CD4-positive, alpha-beta T cell (primary cell): ENCODE results near the gene CHST15. TPM values are rescaled to one million over a fixed set of nuclear protein-coding genes. Genes with fewer than 3 reads are reported as not detected.

Experiments used
- ATAC-seq: fragments of 200-7000 bp; cut with Tn5 transposase; one replicate; pipeline ENCODE4 v1.10.0; 2022; ENCODE audit warnings: mild to moderate bottlenecking; ENCODE audit not compliant: poor library complexity
- CTCF ChIA-PET: fragments of 350-600 bp; sonication (Branson Sonifier 250); formaldehyde crosslinking; loops from one replicate; lab custom pipeline; 2021; ENCODE audit warnings: antibody characterized with exemption, inconsistent platforms; lab: Charles Lee
- POLR2A ChIA-PET: fragments of 350-600 bp; sonication (Branson Sonifier 250); formaldehyde crosslinking; loops from one replicate; lab custom pipeline; 2021; ENCODE audit warnings: antibody characterized with exemption, inconsistent platforms; lab: Charles Lee
- DNase-seq, 14 experiments: peaks; one replicate each; pipeline ENCODE4 v3.0.0-alpha.2; 2013 to 2020; ENCODE audit warnings: mixed read lengths in 2 of 14
- H3K27ac ChIP-seq, 2 donors: one replicate each; pipeline versions ENCODE4 v1.5.1 to v1.7.0; 2013; ENCODE audit warnings: low read length in 2 of 2, low read depth in 1 of 2, mild to moderate bottlenecking in 1 of 2
- H3K27me3 ChIP-seq, 2 experiments: 1 replicate in 1 of 2; 2 replicates in 1 of 2; pipeline versions ENCODE4 v1.6.1 to v1.7.0; 2013; ENCODE audit warnings: low read length in 2 of 2, control low read depth in 1 of 2, mild to moderate bottlenecking in 1 of 2, moderate library complexity in 1 of 2; ENCODE audit not compliant: insufficient read depth in 2 of 2, control insufficient read depth in 1 of 2
- H3K36me3 ChIP-seq: one replicate; pipeline ENCODE4 v1.6.1; 2013; ENCODE audit warnings: low read length, control low read depth; ENCODE audit not compliant: insufficient read depth
- H3K4me1 ChIP-seq: one replicate; pipeline ENCODE4 v1.6.1; 2013; ENCODE audit warnings: low read length, control low read depth; ENCODE audit not compliant: insufficient read depth
- H3K4me3 ChIP-seq: one replicate; pipeline ENCODE4 v1.5.1; 2013; ENCODE audit warnings: mild to moderate bottlenecking, low read length, moderate library complexity
- H3K9me3 ChIP-seq, 2 experiments: 1 replicate in 1 of 2; 2 replicates in 1 of 2; pipeline versions ENCODE4 v1.6.1 to v1.7.0; 2013; ENCODE audit warnings: low read length in 2 of 2, mild to moderate bottlenecking in 2 of 2, control low read depth in 1 of 2, moderate library complexity in 1 of 2; ENCODE audit not compliant: control insufficient read depth in 1 of 2, insufficient read depth in 1 of 2
- H3K27ac Mint-ChIP-seq: one replicate; pipeline ENCODE4 v1.8.0; 2020; ENCODE audit warnings: mixed read lengths
- H3K27me3 Mint-ChIP-seq: one replicate; pipeline ENCODE4 v1.8.0; 2021; ENCODE audit warnings: mixed read lengths
- H3K36me3 Mint-ChIP-seq: one replicate; pipeline ENCODE4 v1.8.0; 2021; ENCODE audit warnings: low read depth, mixed read lengths
- H3K4me1 Mint-ChIP-seq: one replicate; pipeline ENCODE4 v1.8.0; 2021; ENCODE audit warnings: low read depth, mixed read lengths
- H3K4me3 Mint-ChIP-seq: one replicate; pipeline ENCODE4 v1.8.0; 2020; ENCODE audit warnings: mild to moderate bottlenecking, mixed read lengths
- H3K9me3 Mint-ChIP-seq: one replicate; pipeline ENCODE4 v1.8.0; 2020; ENCODE audit warnings: mixed read lengths
- intact Hi-C, 2 experiments: fragments of 100-400 bp; cut with DNase I in 1 of 2; cut with micrococcal nuclease in 1 of 2; formaldehyde crosslinking; loops; one replicate each; pipeline versions ENCODE4 v1.15.1 to v1.9.0; 2023 to 2025; cut with DNase I, micrococcal nuclease
- total RNA-seq, 174 experiments: library from RNA in 2 of 174; stranded (reverse) in 2 of 174; gene quantifications; one replicate each; pipeline ENCODE4 v1.2.3 and lab custom pipeline; 2021 to 2026
- TF ChIP-seq, protein P1 (sequence below): fragments of 200-600 bp; IDR thresholded peaks from one replicate; pipeline ENCODE4 v1.8.0; 2022; ENCODE audit warnings: antibody characterized with exemption, mild to moderate bottlenecking

The CHST15 gene
- total RNA-seq, 2 experiments from 2014 or later = 0.42 to 0.52 TPM

DNA sequence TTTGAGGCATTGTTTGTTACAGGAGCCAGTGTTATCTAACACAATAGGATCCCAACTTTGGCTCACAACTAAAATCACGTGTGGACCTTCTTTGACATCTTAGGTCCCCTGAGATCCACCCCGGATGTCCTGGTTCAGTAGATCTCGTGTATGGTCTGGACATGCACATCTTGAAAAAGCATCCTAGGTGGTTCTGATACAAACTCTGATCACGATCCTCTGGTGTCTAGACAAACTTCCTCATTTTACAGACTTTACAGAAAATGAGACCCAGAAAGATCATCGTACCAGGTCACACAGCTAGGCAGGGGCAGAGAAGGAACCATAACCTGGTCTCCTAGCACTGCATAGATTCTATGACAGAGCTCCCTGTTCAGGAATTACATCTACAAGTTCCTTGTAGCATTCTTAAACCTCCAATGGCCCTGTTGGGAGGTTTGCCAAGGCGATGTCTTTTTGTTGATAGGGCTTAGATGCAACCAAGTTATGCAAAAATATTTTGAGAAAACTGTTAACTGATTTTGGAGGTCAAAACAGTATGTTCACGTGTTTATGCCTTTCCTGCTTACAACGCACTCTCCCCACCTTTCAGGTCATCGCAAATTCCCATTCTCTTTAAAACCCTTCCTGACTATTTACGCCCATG, 30.8 kb upstream of the CHST15 start:
- H3K4me3 ChIP-seq = no peak overlapping the region
- H3K9me3 ChIP-seq = no peaks in the 10 kb centered on the region
- Mint-ChIP-seq H3K27me3 (no peaks in the 10 kb centered on the region), H3K4me1 (no peaks in the 10 kb centered on the region), H3K36me3 (no peaks in the 10 kb centered on the region), H3K4me3 (no peak overlapping the region), H3K9me3 (no peaks in the 10 kb centered on the region), H3K27ac (no peak overlapping the region)
- no peak for ATAC-seq
- peaks cover 6% of the 10 kb centered on the region for H3K4me1 ChIP-seq
- no peaks in the 10 kb centered on the region for H3K27me3 ChIP-seq
- intact Hi-C loops = no loop called here
- POLR2A ChIA-PET = no interaction called here
- CTCF ChIA-PET = interaction anchor here (0.5 kb wide), 1 partner anchor 963 kb away, joined by 3 read pairs; no protein-coding TSS in a partner anchor
- no peak for DNase-seq
- H3K27ac ChIP-seq = no peak overlapping the region
- H3K36me3 ChIP-seq = no peaks in the 10 kb centered on the region
- TF ChIP-seq, protein P1, sequence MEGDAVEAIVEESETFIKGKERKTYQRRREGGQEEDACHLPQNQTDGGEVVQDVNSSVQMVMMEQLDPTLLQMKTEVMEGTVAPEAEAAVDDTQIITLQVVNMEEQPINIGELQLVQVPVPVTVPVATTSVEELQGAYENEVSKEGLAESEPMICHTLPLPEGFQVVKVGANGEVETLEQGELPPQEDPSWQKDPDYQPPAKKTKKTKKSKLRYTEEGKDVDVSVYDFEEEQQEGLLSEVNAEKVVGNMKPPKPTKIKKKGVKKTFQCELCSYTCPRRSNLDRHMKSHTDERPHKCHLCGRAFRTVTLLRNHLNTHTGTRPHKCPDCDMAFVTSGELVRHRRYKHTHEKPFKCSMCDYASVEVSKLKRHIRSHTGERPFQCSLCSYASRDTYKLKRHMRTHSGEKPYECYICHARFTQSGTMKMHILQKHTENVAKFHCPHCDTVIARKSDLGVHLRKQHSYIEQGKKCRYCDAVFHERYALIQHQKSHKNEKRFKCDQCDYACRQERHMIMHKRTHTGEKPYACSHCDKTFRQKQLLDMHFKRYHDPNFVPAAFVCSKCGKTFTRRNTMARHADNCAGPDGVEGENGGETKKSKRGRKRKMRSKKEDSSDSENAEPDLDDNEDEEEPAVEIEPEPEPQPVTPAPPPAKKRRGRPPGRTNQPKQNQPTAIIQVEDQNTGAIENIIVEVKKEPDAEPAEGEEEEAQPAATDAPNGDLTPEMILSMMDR = no peak

DNA sequence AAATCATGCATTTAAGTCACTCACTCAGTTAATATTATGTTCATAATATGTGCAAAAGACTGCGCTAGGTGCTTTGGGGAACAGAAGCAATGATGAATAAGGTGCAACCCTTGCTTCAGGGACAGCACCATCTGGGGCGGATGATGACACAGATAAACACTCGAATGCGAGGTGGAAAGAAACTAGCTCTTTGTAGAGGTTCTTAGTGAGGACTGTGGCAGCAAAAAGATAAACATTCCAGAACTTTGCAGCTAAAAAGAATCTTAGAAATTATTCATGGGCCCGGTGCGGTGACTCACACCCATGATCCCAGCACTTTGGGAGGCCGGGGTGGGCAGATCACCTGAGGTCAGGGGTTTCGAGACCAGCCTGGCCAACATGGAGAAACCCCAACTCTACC, 29.8 kb upstream of the CHST15 start:
- Mint-ChIP-seq H3K27ac (no peak overlapping the region), H3K9me3 (no peaks in the 10 kb centered on the region), H3K27me3 (no peaks in the 10 kb centered on the region), H3K4me1 (no peaks in the 10 kb centered on the region), H3K4me3 (no peak overlapping the region), H3K36me3 (no peaks in the 10 kb centered on the region)
- no peak overlapping the region for H3K4me3 ChIP-seq
- H3K27ac ChIP-seq = no peak overlapping the region
- intact Hi-C loops = no loop called here
- H3K27me3 ChIP-seq = no peaks in the 10 kb centered on the region
- no peak for ATAC-seq
- no peaks in the 10 kb centered on the region for H3K9me3 ChIP-seq
- ChIA-PET CTCF (no interaction called here), POLR2A (no interaction called here)
- TF ChIP-seq, protein P1 = no peak
- no peak for DNase-seq
- no peaks in the 10 kb centered on the region for H3K36me3 ChIP-seq
- peaks cover 6% of the 10 kb centered on the region for H3K4me1 ChIP-seq

- ChIA-PET CTCF (no interaction called here), POLR2A (no interaction called here)
- DNase-seq (no peak), ATAC-seq (no peak)
- H3K4me1 Mint-ChIP-seq = no peaks in the 10 kb centered on the region
- TF ChIP-seq, protein P1 = no peak
- H3K36me3 Mint-ChIP-seq = no peaks in the 10 kb centered on the region
- H3K9me3 ChIP-seq = no peaks in the 10 kb centered on the region
- no peaks in the 10 kb centered on the region for H3K27me3 ChIP-seq
- no peaks in the 10 kb centered on the region for H3K36me3 ChIP-seq
- peaks cover 6% of the 10 kb centered on the region for H3K4me1 ChIP-seq
- H3K4me3 Mint-ChIP-seq = no peak overlapping the region
- H3K27ac ChIP-seq = no peak overlapping the region
- no peak overlapping the region for H3K27ac Mint-ChIP-seq
- H3K27me3 Mint-ChIP-seq = no peaks in the 10 kb centered on the region
- H3K4me3 ChIP-seq = no peak overlapping the region
- intact Hi-C loops = no loop called here
- H3K9me3 Mint-ChIP-seq = no peaks in the 10 kb centered on the region
Observed at GRCh38 chr10:124122211-124122610, 28.8 kb upstream of the CHST15 start.
